Measurements from ENCODE around the gene ARSK. TPM values are rescaled to one million over a fixed set of nuclear protein-coding genes. Genes with fewer than 3 reads are reported as not detected.

The ARSK gene
- total and polyA plus RNA-seq, 2 donors (not counting 1 experiment from before 2014, with no cell fraction given) = 3.7 to 5.1 TPM

DNA sequence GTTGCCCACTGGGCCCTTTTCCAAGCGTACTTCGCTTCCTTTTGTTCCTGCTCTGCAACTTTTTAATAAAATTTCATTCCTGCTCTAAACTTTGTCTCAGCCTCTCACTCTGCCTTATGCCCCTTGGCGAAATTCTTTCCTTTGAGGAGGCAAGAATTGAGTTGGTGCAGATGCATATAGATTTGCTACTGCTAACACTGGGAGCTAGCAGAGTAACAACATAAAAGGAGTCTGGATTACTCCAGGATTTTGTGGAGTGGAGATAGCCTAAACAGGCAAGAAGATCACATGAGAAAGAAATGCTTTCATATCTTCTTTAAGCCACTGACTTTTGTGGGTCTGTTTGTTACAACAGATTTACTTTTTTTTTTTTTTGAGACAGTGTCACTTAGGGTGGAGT lies 78.8 kb downstream of the ARSK start:
- H3K4me1 ChIP-seq (ENCODE audit: control insufficient read depth in 2 of 2, insufficient read depth in 2 of 2, low read length in 2 of 2) = peaks cover 7 to 9% of the 10 kb centered on the region in 2 donors
- H3K4me3 ChIP-seq (ENCODE audit: control extremely low read depth in 1 of 5, extremely low read depth in 1 of 5, insufficient read depth in 1 of 5, low read depth in 2 of 5, low read length in 4 of 5) = no peak overlapping the region
- no peak overlapping the region for H3K9ac ChIP-seq (ENCODE audit: low read length)
- ATAC-seq (ENCODE audit: low read depth) = no peak
- POLR2A ChIA-PET = no interaction called here
- intact Hi-C loops (cut with micrococcal nuclease) = no loop called here
- H4K20me1 ChIP-seq (ENCODE audit: control insufficient read depth, insufficient read depth, low read length, poor library complexity, severe bottlenecking) = no peaks in the 10 kb centered on the region
- WGBS (ENCODE audit: insufficient coverage) = no CpG with 5 or more reads among the region's 3 CpGs
- H3K4me2 ChIP-seq (replicated peaks; ENCODE audit: low read depth, low read length, poor library complexity, severe bottlenecking) = no peak overlapping the region
- Mint-ChIP-seq H3K27me3 (peaks cover 7% of the 10 kb centered on the region), H3K4me3 (no peak overlapping the region), H3K9me3 (ENCODE audit: insufficient read depth) (peaks cover 2% of the 10 kb centered on the region), H3K4me1 (peaks cover 11% of the 10 kb centered on the region), H3K27ac (no peak overlapping the region)
- no peaks in the 10 kb centered on the region for H3K36me3 ChIP-seq (replicated peaks in 1 of 2; ENCODE audit: control extremely low read depth in 1 of 2, control insufficient read depth in 1 of 2, extremely low read depth in 1 of 2, insufficient read depth in 2 of 2, low read length in 1 of 2)
- TF ChIP-seq EZH2 (IDR thresholded peaks at IDR 0.05; ENCODE audit: borderline replicate concordance, insufficient read depth, low read depth, low read length, poor library complexity, severe bottlenecking) = no peak
- TF ChIP-seq, protein P1, sequence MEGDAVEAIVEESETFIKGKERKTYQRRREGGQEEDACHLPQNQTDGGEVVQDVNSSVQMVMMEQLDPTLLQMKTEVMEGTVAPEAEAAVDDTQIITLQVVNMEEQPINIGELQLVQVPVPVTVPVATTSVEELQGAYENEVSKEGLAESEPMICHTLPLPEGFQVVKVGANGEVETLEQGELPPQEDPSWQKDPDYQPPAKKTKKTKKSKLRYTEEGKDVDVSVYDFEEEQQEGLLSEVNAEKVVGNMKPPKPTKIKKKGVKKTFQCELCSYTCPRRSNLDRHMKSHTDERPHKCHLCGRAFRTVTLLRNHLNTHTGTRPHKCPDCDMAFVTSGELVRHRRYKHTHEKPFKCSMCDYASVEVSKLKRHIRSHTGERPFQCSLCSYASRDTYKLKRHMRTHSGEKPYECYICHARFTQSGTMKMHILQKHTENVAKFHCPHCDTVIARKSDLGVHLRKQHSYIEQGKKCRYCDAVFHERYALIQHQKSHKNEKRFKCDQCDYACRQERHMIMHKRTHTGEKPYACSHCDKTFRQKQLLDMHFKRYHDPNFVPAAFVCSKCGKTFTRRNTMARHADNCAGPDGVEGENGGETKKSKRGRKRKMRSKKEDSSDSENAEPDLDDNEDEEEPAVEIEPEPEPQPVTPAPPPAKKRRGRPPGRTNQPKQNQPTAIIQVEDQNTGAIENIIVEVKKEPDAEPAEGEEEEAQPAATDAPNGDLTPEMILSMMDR (IDR thresholded peaks at IDR 0.05) = no peak
- CTCF ChIA-PET = interaction anchor here (3.1 kb wide), 1 partner anchor 11 kb away, joined by 17 read pairs; no protein-coding TSS in a partner anchor
- H3K79me2 ChIP-seq (ENCODE audit: control insufficient read depth, insufficient read depth, low read length) = no peaks in the 10 kb centered on the region
- no peak overlapping the region for H3K27ac ChIP-seq (ENCODE audit: low read length in 2 of 2)
- H2AFZ ChIP-seq (ENCODE audit: insufficient read depth, low read depth, low read length, poor library complexity, severe bottlenecking) = no peak overlapping the region
- H3K27me3 ChIP-seq (replicated peaks in 1 of 4; ENCODE audit: control extremely low read depth in 1 of 4, control insufficient read depth in 3 of 4, insufficient read depth in 4 of 4, low read length in 3 of 4) = no peaks in the 10 kb centered on the region
- no peak for DNase-seq
- peaks cover 0 to 5% (median 3%) of the 10 kb centered on the region in 3 donors for H3K9me3 ChIP-seq (ENCODE audit: control extremely low read depth in 1 of 3, control insufficient read depth in 2 of 3, insufficient read depth in 1 of 3, low read length in 2 of 3)

DNA sequence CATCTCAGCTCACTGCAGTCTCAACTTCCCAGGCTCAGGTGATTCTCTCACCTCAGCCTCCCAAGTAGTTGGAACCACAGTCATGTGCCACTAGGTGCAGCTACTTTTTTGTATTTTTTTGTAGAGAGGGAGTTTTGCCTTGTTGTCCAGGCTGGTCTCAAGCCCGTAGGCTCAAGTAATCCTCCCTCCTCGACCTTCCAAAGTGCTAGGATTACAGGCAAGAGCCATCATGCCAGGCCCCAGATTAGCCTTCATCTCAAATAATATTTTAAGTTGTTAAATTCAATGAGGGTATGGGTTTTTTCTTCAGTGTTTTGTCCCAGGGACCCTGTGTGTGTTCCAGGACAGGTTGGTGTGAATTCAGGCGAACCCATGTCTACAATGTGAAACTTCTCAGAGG lies 79.2 kb downstream of the ARSK start:
- peaks cover 8% of the 10 kb centered on the region for H3K27me3 Mint-ChIP-seq
- TF ChIP-seq, protein P1 (IDR thresholded peaks at IDR 0.05) = no peak
- TF ChIP-seq EZH2 (IDR thresholded peaks at IDR 0.05; ENCODE audit: borderline replicate concordance, insufficient read depth, low read depth, low read length, poor library complexity, severe bottlenecking) = no peak
- WGBS (ENCODE audit: insufficient coverage) = no CpG with 5 or more reads among the region's 3 CpGs
- Histone ChIP-seq H3K4me1 (ENCODE audit: control insufficient read depth in 2 of 2, insufficient read depth in 2 of 2, low read length in 2 of 2) (peaks cover 7 to 9% of the 10 kb centered on the region in 2 donors), H2AFZ (ENCODE audit: insufficient read depth, low read depth, low read length, poor library complexity, severe bottlenecking) (no peak overlapping the region), H3K27ac (ENCODE audit: low read length in 2 of 2) (no peak overlapping the region), H3K9me3 (ENCODE audit: control extremely low read depth in 1 of 3, control insufficient read depth in 2 of 3, insufficient read depth in 1 of 3, low read length in 2 of 3) (peaks cover 0 to 5% (median 3%) of the 10 kb centered on the region in 3 donors), H3K4me2 (replicated peaks; ENCODE audit: low read depth, low read length, poor library complexity, severe bottlenecking) (no peak overlapping the region), H4K20me1 (ENCODE audit: control insufficient read depth, insufficient read depth, low read length, poor library complexity, severe bottlenecking) (no peaks in the 10 kb centered on the region), H3K9ac (ENCODE audit: low read length) (no peak overlapping the region), H3K4me3 (ENCODE audit: control extremely low read depth in 1 of 5, extremely low read depth in 1 of 5, insufficient read depth in 1 of 5, low read depth in 2 of 5, low read length in 4 of 5) (no peak overlapping the region), H3K27me3 (replicated peaks in 1 of 4; ENCODE audit: control extremely low read depth in 1 of 4, control insufficient read depth in 3 of 4, insufficient read depth in 4 of 4, low read length in 3 of 4) (no peaks in the 10 kb centered on the region), H3K36me3 (replicated peaks in 1 of 2; ENCODE audit: control extremely low read depth in 1 of 2, control insufficient read depth in 1 of 2, extremely low read depth in 1 of 2, insufficient read depth in 2 of 2, low read length in 1 of 2) (no peaks in the 10 kb centered on the region), H3K79me2 (ENCODE audit: control insufficient read depth, insufficient read depth, low read length) (no peaks in the 10 kb centered on the region)
- DNase-seq (no peak), ATAC-seq (ENCODE audit: low read depth) (no peak)
- H3K9me3 Mint-ChIP-seq (ENCODE audit: insufficient read depth) = peaks cover 2% of the 10 kb centered on the region
- H3K27ac Mint-ChIP-seq = no peak overlapping the region
- intact Hi-C loops (cut with micrococcal nuclease) = no loop called here
- H3K4me3 Mint-ChIP-seq = no peak overlapping the region
- ChIA-PET CTCF (interaction anchor here (3.1 kb wide), 1 partner anchor 10 kb away, joined by 17 read pairs; no protein-coding TSS in a partner anchor), POLR2A (no interaction called here)
- peaks cover 11% of the 10 kb centered on the region for H3K4me1 Mint-ChIP-seq

All from B cell (primary cell).